GM06990 (cell line): ENCODE results near the gene ERLIN1.
"Not testable (repeated sequence)": the region's sequence is repeated elsewhere in the genome, so short reads cannot be mapped to it uniquely, and the experiment has no call there.

Experiments used
- DNase-seq: peaks from one replicate; pipeline ENCODE4 v3.0.0-alpha.2; 2011; ENCODE audit not compliant: insufficient read length; ENCODE audit errors: extremely low read depth
- H3K27me3 ChIP-seq: replicated peaks from 2 replicates; pipeline ENCODE4 v1.6.0; 2011; ENCODE audit warnings: low read length; ENCODE audit not compliant: control insufficient read depth, insufficient read depth
- H3K36me3 ChIP-seq: 2 replicates; pipeline ENCODE4 v1.5.1; 2011; ENCODE audit warnings: low read length; ENCODE audit not compliant: control insufficient read depth, insufficient read depth
- H3K4me3 ChIP-seq: replicated peaks from 2 replicates; pipeline ENCODE4 v1.5.1; 2011; ENCODE audit warnings: low read depth, mild to moderate bottlenecking, control low read depth, low read length
- CTCF ChIP-seq: IDR thresholded peaks from 2 replicates; pipeline ENCODE4 v1.5.1; 2011; ENCODE audit warnings: low read length, control low read depth, mild to moderate bottlenecking, inconsistent platforms; ENCODE audit not compliant: insufficient read depth, poor library complexity, severe bottlenecking

The ERLIN1 gene

GRCh38 chr10:100131571-100131970 lies 54.3 kb downstream of the ERLIN1 start:
- Histone ChIP-seq H3K27me3 (no peaks in the 10 kb centered on the region), H3K36me3 (no peaks in the 10 kb centered on the region), H3K4me3 (no peak overlapping the region)
- DNase-seq: no peak
- no peak for TF ChIP-seq CTCF

- H3K36me3 ChIP-seq: no peaks in the 10 kb centered on the region
- no peak overlapping the region for H3K4me3 ChIP-seq
- H3K27me3 ChIP-seq: no peaks in the 10 kb centered on the region
- no peak for DNase-seq
- TF ChIP-seq CTCF: no peak
These were observed 55.0 kb downstream of the ERLIN1 start for GRCh38 chr10:100130831-100131230.

GRCh38 chr10:100129424-100129823 lies 56.4 kb downstream of the ERLIN1 start:
- no peak for DNase-seq

GRCh38 chr10:100128951-100129350 lies 56.9 kb downstream of the ERLIN1 start:
- no peak overlapping the region for H3K4me3 ChIP-seq
- H3K36me3 ChIP-seq: no peaks in the 10 kb centered on the region
- no peaks in the 10 kb centered on the region for H3K27me3 ChIP-seq
- DNase-seq: no peak
- no peak for TF ChIP-seq CTCF

More at GRCh38 chr10:100129424-100129823, 56.4 kb downstream of the ERLIN1 start:
- Histone ChIP-seq H3K27me3 (no peaks in the 10 kb centered on the region), H3K4me3 (no peak overlapping the region), H3K36me3 (no peaks in the 10 kb centered on the region)
- TF ChIP-seq CTCF: no peak

- H3K4me3 ChIP-seq, DNase-seq, H3K36me3 ChIP-seq, H3K27me3 ChIP-seq: not testable (repeated sequence)
These were observed 60.5 kb downstream of the ERLIN1 start for GRCh38 chr10:100125335-100125734.

- H3K27me3 ChIP-seq: no peaks in the 10 kb centered on the region
- TF ChIP-seq CTCF: no peak
- no peaks in the 10 kb centered on the region for H3K36me3 ChIP-seq
- H3K4me3 ChIP-seq: no peak overlapping the region
- no peak for DNase-seq
These were observed 61.7 kb downstream of the ERLIN1 start for GRCh38 chr10:100124097-100124496.
